ENCODE data around the gene NAA10.

The NAA10 gene

DNA sequence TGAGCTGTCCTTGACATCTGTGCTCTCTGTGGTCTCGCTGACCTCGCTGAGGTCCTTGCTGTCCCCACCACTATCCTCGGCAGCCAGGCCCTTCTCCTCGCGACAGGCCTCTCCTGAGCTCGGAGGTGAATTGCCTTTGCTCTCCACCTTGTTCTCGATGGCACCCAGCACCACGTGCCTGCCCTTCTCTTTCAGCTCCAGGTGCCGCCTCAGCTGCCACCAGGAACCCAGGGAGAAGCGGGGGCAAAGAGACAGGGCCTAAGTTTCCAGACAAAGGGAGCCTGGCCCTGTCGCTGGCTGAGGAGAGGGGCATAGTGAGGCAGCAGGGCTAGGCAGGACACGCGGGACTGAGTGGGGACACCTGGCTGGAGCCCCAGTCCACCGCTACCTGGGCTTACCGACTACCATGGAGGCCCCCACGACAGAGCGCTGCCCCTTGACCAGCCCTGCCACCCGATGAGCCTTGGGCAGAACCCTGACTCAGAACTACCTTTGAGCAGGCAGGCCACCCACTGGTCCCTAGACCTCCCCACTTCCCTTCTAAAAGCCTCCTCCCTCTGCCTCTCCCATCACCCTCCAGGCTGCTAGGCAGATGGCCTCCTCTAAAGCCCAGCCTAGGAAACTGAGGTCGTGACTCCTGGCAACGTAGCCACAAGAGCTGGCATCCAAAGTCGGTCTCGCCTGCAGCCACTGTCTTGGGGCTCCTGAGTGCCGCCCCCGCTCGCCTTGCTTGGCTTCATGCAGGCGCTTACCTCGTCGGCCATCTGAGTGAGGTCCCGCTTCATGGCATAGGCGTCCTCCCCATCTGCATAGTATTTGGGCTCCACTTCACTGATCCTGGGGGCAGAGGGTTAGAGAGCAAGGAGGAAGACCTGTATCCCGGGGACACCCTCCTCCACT is 4.6 kb downstream of the NAA10 start:
- in situ Hi-C loops (cut with MboI; ENCODE audit: low sequenced_read_pairs) = no loop called here

GRCh38 chrX:153929576-153929975 is 5.3 kb downstream of the NAA10 start:
- in situ Hi-C loops (cut with MboI; ENCODE audit: low sequenced_read_pairs) = no loop called here

GRCh38 chrX:153928846-153929245 is 6.0 kb downstream of the NAA10 start:
- in situ Hi-C loops (cut with MboI; ENCODE audit: low sequenced_read_pairs) = no loop called here

DNA sequence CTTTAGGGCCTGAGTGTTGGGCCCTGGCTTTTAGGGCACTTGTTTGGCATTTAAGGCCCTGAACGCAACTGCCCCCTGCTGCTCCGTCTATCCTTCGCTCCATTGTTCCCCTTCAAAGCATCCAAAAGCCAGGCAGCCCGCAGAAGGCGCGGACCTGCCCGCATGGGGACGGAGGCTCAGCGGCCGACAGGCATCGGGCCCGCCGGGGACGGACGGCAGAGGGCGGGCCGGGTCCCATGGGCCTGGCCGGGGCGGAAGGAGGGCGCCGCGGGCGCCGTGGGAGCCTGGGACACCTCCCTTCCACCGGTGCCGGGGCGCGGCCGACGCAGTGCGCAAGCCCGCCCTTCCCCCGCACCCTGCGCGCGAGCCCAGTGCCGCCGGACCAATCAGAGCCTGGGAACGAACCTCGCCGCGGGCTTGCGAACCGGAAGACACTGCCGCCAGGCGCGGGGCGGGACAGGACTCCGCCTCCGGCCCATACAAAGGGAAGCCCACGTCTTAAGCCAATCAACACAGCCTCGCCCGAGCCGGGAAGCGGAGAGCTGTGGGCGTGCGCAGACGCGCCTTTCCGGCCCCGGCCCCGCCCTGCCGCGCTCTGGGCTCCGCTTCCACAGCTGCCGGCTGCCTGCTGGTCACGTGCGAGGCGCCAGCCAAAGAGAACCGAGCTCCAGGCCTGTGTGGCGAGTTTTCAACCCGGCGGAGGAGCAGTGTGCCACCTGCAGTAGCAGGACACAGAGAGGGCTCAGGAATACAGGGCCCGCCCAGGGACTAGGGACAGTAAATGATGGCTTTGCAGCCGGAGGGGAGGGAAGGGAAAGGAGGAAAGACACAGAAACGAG is 6.7 kb downstream of the NAA10 start:
- in situ Hi-C loops (cut with MboI; ENCODE audit: low sequenced_read_pairs) = no loop called here

DNA sequence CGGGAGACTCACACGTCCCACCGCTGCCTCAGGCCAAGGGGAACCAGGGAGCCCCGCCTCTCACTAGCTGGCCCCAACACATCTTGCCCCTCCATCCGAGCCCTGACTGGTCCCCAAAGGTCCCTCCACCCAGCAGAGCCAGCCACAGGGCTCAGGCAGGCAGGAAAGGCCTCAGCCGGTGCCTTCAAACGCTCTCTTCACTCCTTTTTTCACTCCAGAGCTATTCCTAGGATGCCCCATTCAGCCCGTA is 7.2 kb downstream of the NAA10 start:
- in situ Hi-C loops (cut with MboI; ENCODE audit: low sequenced_read_pairs) = no loop called here

- in situ Hi-C loops (cut with MboI; ENCODE audit: low sequenced_read_pairs) = no loop called here
Measured at GRCh38 chrX:153926858-153927671, 7.8 kb downstream of the NAA10 start.

DNA sequence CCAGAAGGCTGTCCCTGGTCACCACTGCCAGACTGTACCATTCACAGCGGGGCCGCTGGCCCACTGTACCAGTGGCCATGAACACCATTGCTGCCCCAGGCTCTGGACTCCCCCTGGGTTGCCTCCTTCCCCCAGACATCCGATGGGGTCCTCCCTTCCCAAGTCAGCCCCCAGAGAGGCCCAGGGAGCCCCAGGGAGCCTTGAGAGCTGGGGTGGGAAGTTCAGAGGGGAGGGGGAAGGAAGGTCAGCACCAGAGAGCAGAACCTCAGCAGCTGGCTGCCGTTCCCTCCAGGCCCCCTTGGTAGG is 8.3 kb downstream of the NAA10 start:
- in situ Hi-C loops (cut with MboI; ENCODE audit: low sequenced_read_pairs) = no loop called here

- in situ Hi-C loops (cut with MboI; ENCODE audit: low sequenced_read_pairs) = no loop called here
Measured at GRCh38 chrX:153925739-153926551, 8.9 kb downstream of the NAA10 start, which contains the start of gene ARHGAP4. ARHGAP4 (minus strand) TSS chrX:153926264; CDS start chrX:153926202, 62 bp downstream.

DNA sequence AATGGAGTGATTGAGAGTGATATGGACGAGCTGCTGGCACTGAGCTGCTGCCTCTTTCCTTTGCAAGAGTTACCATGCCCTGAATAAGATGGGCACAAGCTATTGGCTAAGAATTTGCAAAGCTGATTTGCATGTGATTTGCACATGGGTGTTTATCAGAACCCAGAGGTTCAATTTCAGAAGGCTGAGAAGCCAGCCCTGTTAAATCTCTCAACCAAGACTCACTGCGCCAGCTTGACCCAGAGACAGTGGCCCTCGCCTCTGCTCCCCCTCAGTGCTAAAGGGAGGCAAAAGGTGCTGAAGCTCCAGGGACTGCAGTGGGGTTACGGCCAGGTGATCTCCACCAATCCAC is 9.5 kb downstream of the NAA10 start:
- in situ Hi-C loops (cut with MboI; ENCODE audit: low sequenced_read_pairs) = no loop called here

GRCh38 chrX:153924149-153924861 is 10.5 kb downstream of the NAA10 start:
- in situ Hi-C loops (cut with MboI; ENCODE audit: low sequenced_read_pairs) = no loop called here

- in situ Hi-C loops (cut with MboI; ENCODE audit: low sequenced_read_pairs) = no loop called here
Measured at GRCh38 chrX:153922932-153923857, 11.6 kb downstream of the NAA10 start.

DNA sequence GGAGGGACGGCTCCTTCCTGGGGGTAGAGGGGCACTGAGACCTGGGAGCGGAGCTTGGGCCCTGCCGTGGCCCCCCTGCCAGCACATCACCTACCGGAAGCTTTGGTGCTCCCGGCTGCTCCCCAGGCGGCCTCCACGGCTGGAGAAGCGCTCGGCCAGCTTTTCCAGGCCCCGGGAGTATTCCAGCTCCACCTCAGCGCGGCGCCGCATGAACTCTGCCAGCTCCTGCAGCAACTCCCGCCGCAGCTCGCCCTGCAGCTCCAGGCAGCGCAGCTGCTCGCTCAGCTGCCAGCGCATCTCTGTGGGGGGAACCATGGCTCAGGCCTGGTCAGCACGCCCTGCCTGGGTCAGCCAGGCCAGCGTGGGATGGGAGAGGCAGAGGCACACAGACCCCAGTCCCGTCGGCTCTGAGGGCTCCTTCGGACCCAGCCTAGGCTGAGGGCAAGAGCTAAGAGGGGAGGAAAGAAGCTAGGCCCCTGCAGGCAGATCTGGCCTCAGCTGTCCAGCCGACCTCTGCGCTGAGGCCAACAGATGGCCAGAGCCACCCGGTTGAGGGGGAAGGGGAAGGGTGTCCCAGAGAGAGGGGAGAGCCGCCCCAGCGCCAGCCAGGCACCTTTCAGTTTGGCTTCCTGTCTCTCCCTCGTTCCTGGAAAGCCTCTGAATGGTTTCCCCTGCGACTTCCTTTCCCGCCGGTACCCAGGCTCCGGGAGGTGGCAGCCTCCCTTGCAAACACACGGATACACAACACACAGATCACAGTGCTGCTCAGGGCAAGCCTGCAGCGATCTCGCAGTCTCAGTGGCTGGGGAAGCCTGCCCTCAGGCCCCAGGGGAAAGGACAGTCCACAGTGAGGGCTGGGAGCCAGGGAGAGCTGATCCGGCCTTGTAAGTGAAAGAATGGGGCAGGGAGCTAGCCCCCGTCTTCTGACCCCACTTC is 13.1 kb downstream of the NAA10 start:
- in situ Hi-C loops (cut with MboI; ENCODE audit: low sequenced_read_pairs) = no loop called here

DNA sequence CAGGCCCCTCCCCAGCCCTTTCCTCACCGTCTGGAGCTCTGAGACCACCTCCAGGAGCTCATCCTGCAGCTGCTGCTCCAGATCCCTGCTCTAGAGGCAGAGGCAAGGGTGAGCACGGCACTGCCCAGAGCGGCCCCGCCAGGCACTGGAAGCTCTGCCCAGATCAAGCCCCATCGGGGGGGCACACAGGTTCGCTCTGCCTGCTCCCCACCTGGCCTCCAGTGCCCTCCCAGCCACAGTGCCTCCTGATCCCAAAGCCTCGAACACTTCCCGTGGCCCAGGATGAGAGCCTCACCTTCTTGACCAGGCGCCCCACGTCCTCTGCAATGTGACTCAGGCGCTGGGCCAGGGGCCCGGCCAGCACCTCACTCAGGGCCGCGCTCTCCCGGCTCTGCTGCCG is 13.8 kb downstream of the NAA10 start:
- in situ Hi-C loops (cut with MboI; ENCODE audit: low sequenced_read_pairs) = no loop called here

- in situ Hi-C loops (cut with MboI; ENCODE audit: low sequenced_read_pairs) = no loop called here
Measured at GRCh38 chrX:153920546-153920945, 14.3 kb downstream of the NAA10 start.

DNA sequence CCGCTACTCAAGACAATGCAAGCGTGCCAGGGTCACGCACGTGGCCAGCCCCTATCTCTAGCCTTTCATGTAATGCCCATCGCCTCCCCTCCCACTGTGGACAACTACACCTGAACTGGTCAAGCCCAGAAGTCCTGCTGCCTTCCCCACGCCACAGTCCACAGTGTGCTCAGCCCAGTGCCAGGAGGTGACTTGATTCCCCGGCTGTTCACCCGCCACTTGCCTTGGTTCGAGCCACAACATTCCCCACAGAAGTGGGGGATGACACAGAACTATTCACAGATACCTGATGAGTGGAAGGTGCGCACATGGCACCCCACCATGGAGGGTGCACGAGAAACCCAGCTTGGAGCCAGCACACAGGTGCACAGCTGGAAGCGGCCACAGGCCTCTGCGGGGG is 15.6 kb downstream of the NAA10 start:
- in situ Hi-C loops (cut with MboI; ENCODE audit: low sequenced_read_pairs) = no loop called here

GRCh38 chrX:153917869-153918268 is 17.0 kb downstream of the NAA10 start:
- in situ Hi-C loops (cut with MboI; ENCODE audit: low sequenced_read_pairs) = no loop called here

GRCh38 chrX:153913701-153914100 is 21.1 kb downstream of the NAA10 start:
- in situ Hi-C loops (cut with MboI; ENCODE audit: low sequenced_read_pairs) = no loop called here

DNA sequence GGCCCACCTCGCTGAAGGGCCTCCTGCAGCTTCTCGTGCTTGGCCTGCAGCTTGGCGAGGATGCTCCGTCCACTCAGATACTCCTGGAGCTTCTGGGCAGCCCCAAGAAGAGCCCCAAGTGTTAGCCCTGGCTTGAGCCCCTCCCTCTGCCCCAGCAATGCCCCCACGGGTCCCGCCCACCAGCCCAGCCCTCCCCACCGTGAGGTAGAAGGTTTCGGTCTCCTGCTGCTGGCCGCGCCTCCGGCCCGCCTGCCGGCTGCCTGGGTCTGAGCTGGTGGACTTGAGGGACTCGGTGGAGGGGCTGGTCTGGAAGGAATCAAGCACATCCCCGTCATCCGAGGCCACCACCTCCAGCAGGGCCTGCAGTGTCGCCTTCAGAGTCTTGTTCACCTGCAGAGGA is 21.6 kb downstream of the NAA10 start:
- in situ Hi-C loops (cut with MboI; ENCODE audit: low sequenced_read_pairs) = no loop called here

Measured in hTERT RPE-1 (cell line).